Myocyte (in vitro differentiated cells): ENCODE measurements around the gene CHAT. TPM values are rescaled to one million over a fixed set of nuclear protein-coding genes. Genes with fewer than 3 reads are reported as not detected.
A peak's percentile ranks its signal among the peaks of the same experiment; 100 is the strongest.

ENCODE experiments used
- DNase-seq: peaks from one replicate; pipeline ENCODE4 v3.0.0-alpha.2; 2012; ENCODE audit warnings: low read depth
- total RNA-seq: library from RNA; depleted of rRNA; stranded (reverse); fragments of >200 nt; gene quantifications from 2 replicates; pipeline ENCODE4 v1.2.3, GENCODE V29; 2014

Gene CHAT
- total RNA-seq, 1 donor from 2014 or later, result not detected

- no peak for DNase-seq
Measured at GRCh38 chr10:49651039-49651835, 37.4 kb downstream of the CHAT start.

DNA sequence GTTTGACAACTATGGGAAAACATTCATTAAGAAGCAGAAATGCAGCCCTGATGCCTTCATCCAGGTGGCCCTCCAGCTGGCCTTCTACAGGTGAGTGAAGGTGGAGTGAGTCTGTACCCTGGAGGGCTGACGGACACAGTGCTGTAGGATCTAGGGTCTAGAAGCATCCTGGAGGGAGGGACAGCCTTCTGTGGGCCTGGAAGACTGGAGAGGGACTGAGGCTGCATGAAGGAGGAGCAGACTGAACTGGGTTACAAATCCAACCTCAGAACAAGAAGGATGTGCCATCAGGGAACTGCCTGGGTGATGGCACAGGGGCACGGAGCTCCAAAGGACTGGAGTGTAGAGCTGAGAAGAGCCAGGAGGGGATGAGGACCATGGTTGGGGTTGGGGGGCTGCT is 38.1 kb downstream of the CHAT start:
- DNase-seq, result no peak

GRCh38 chr10:49652421-49653272 is 38.8 kb downstream of the CHAT start:
- no peak for DNase-seq

- DNase-seq, result no peak
Measured at GRCh38 chr10:49653273-49653929, 39.6 kb downstream of the CHAT start.

DNA sequence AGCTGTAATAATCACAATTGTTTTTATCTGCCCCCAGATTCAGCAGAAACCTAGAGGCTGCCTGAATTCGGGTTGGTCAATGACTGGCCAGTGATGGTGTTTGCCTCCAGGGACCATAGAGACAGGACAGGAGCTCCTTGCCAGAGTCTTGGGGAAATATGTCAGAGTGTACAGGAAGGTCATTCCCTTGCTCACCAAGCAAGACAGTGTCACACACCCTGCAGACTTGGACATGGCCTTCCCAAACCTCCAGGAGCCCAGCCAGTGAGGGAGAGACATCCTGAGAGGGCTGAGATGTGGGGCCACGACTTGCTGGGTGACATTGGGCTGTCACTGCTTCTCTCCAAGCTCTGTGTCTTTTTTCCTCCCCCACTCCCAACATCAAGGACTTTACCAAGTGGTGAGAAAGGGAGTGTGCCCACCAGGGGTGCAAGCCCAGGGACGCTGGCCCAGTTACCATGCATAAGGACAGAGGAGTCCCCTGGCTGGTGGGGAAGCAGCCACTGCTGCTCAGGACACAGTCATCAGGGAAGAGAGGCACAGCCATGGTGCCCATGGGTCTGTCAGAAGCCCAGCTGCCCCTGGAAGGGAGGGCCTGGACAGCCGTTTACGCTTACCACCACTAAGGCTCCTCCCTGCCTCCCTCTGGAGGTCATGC is 40.3 kb downstream of the CHAT start:
- no peak for DNase-seq

GRCh38 chr10:49655099-49655498 is 41.3 kb downstream of the CHAT start:
- DNase-seq, result peak; percentile 9

GRCh38 chr10:49656845-49657493 is 43.1 kb downstream of the CHAT start:
- DNase-seq, result no peak

GRCh38 chr10:49657606-49658005 is 43.8 kb downstream of the CHAT start:
- no peak for DNase-seq

DNA sequence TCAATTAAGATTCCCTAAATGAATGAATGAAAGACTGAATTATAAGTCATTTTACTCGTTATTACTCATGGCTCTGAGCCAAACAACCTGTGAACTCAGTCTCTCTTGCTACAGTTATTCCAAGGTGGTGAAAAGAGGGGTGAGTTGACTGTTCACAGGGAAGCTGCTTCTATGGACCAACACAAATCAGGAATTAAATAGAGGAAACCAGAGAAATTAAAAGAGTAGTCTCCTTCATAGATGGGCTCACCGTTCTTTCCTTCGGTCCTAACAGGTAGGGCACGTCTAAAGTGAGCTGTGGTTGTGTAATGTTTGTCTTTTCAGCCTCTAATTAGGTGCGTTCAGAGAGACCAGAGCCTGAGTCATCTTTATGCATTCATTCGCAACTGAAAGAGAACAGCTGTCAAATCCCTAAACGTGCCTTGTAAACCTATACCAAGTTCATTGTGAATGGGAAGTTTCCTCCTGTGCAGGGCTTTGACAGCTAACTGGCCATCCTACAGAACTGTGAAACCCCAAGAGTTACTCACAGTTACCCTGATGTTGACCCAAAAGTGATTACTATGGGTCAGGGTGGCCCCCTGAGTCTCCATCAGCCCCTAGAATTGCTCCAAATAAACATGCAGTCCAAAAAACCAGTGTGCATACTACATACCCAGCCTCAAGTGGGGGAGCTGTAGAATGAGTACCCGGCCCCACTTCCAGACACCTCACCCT is 47.5 kb downstream of the CHAT start:
- DNase-seq, result no peak

GRCh38 chr10:49662169-49662830 is 48.5 kb downstream of the CHAT start:
- DNase-seq, result no peak

DNA sequence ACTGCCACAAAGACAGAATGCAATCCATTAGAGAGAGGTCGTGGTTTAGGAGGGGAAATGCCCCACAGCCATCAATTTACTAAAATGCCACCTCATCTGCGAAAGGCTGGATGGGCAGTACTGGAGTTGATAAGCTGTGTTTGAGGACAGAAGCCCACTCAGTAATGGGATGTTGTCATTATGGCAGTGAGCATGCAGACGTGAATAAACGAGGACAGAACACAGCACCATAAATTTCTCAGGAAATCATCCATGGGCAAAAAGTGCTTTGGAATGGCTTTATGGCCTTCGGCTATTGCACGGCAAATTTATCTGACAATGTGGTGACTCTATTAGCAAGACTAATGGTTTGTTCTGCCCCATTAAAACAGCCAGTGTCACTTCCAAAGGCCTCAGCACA is 49.8 kb downstream of the CHAT start:
- no peak for DNase-seq

GRCh38 chr10:49664006-49664841 is 50.4 kb downstream of the CHAT start:
- DNase-seq, result no peak

- no peak for DNase-seq
Measured at GRCh38 chr10:49664842-49665355, 51.1 kb downstream of the CHAT start.

- no peak for DNase-seq
Measured at GRCh38 chr10:49666054-49666615, 52.3 kb downstream of the CHAT start.

GRCh38 chr10:49666685-49667084 is 52.8 kb downstream of the CHAT start:
- no peak for DNase-seq

DNA sequence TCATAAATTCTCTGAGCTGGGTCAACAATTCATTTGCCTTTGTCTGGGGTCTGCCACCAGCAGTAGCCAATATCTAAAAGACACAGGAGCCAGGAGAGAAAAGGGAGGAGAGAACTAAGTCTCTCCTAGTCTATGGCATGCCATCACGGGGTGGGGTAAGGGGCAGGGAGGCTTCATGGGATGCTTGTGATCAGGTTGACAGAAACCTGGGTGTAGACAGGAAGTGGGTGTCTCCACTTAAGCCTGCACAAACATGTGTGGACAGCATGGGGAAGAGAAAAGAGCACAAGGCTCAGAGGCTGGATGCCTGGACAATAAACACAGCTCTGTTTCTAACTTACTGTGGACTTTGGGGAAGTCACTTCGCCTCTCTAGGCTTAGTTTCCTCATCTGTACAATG is 54.2 kb downstream of the CHAT start:
- no peak for DNase-seq

DNA sequence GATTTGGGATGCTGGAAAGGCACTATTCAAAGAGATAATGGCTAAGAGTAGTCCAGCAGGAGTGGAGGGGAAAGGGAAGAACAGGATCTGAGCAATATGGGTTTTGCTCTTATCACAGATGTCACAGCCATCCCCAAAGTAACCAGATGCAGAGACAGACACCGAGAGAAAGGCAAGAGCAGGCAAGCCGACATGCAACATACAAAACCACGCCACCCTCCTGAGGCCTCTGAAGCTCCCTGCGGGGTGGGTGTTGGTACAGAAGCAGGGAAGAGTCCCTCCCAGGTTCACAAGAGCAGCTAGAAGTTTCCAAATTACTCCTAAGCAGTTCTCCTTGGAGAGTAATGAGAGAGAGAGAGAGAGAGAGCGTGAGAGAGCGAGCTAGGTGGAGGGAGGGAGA is 54.8 kb downstream of the CHAT start:
- DNase-seq, result no peak

GRCh38 chr10:49678827-49679479 is 65.1 kb downstream of the CHAT start:
- DNase-seq, result no peak
